Activated naive CD4-positive, alpha-beta T cell (primary cell): ENCODE measurements around the gene RSAD2.

Experiments used
- DNase-seq, 4 experiments: peaks; one replicate each; lab custom pipeline; 2025; lab: John Stamatoyannopoulos, UW

Gene RSAD2

DNA sequence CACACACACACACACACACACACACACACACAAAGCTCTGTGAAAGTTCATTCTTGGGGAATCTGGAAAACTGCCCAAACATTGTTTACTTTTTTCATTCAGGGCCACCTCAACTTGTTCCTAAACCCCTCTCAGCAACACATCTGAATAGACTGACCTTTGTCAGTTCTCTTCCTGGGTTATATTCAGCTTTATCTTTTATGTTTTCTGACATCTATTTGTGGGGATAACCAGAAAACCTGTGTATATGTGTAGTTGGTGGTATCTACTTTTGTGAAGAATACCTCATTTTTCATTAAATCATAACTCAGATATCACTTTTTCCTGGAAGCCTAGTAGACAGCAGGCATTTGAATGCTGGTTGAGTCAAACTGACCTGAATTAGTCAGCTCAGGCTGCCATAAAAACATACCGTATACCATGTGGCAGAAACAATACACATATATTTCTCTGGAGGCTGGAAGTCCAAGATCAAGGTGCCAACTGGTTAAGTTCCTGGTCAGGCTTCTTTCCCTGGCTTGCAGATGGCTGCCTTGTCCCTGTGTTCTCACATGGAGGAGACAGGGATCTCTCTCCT, 28.7 kb downstream of the RSAD2 start:
- no peak for DNase-seq

DNA sequence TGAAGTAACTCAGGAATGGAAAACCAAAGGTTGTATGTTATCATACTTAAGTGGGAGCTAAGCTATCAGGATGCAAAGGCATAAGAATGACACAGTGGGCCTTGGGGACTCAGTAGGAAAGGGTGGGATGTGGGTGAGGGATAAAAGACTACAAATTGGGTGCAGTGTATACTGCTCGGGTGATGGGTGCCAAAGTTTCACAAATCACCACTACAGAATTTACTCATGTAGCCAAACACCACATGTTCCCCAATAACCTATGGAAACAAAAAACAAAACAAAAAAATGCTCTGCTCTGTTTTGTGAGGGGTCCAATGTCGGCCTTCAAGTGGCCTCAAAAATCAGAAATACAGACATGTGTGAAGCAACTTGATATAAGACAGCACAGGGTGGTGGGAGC, 30.7 kb downstream of the RSAD2 start:
- DNase-seq: no peak

DNA sequence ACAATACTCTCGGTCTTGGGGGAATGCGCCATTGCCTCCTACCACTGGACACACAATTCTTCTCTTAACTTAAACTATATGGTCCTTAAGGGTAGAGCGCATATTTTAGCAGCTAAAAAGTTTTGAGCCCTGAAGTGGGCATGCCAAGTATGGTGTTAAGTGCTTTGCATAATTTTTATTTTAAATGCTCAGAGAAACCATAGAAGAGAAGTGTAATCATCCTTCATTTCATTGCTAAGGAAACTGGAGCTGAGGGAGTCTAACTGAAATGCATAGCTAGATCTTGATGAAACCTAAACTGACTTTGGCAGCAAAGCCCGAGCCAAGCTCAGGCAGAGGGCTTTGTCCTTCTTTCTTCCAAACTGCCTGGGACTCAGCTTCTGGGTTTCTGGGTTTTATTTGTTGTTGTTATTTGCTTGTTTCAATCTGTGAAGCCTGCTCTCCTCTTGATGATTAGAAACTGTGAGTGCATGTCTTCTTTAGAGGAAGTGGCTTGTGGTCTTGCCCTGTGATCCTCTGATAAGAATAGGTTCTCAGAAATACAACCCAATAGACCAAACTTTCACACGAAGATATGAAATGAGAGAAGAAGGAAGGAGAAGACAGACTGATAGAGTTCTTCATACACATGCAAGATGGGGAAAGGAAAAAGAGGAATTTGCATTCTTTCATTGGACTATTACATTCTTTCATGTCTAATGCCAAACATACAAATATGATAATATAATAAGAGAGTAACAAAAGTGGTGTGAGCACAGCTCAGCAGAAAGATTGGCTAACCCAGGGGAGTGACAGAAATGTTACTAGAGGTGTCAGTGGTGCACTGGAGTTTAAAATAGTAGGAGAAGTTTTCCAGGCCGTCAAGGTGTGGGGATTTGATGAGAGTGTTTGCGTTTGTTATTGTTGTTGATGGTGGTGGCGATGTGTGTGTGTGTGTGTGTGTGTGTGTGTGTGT, 32.1 kb downstream of the RSAD2 start:
- no peak for DNase-seq

DNA sequence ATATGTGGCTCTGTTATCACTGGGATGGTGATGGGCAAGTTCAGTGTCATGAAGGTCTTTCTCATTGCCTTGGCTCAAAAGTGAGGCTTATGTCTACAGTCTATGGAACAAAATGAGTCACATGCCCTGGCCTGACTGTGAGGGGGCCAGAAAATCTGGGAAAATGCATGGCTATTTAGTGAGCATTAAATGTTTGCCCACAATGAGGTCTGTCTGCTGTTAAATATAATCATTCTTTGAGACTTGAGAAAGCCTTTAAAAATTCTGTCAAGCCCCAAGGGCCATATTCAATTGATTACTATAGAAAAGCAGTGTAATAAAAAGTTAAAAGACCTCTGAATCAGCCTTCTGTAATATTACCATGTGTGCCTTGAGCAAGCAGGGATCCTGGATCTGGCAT, 34.1 kb downstream of the RSAD2 start:
- DNase-seq: no peak

DNA sequence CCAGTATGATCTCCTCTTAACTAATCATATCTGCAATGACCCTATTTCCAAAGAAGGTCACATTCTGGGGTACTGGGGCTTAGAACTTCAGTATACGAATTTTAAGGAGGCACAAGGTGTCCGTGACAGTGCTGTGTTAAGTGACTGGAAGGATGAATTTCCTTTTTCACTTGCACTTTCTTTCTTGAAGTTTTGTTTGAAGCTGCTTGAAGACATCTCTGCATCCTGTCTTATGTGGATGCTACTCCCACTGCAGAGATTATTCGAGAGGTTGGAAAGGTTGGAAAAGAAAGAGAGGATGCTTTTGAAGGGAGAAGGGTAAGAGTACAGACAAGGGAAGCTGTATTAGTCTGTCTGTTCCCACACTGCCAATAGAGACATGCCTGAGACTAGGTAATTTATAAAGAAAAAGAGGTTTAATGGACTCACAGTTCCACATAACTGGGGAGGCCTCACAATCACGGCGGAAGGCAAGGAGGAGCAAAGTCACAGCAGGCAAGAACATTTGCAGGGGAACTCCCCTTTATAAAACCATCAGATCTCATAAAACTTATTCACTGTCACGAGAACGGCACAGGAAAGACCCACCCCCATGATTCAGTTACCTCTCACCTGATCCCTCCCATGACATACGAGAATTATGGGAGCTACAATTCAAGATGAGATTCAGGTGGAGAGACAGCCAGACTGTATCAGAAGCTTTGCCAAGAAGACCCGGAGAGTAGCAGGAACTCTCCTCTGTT, 36.0 kb downstream of the RSAD2 start:
- DNase-seq: peak in 1 of 4 experiments; percentile 51

DNA sequence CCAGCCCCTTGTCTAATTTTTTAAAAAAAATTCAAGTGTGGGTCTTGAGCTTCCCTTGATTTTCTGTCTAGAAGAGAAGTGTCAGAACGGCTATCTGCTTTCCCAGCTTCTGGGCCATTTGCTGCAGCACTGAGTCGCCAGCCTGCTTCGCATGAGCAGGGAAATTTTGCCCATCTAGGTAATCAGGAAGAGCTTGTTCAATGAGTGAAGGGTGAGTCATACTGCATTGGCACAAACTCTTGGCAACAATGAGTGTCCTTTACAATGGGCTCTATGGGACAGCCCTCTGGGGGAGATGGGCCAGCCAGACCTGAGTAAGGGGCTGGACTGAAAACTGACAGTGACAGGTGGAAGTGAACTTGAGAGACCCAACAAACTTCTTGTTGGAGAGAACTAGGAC, 37.3 kb downstream of the RSAD2 start:
- no peak for DNase-seq

DNA sequence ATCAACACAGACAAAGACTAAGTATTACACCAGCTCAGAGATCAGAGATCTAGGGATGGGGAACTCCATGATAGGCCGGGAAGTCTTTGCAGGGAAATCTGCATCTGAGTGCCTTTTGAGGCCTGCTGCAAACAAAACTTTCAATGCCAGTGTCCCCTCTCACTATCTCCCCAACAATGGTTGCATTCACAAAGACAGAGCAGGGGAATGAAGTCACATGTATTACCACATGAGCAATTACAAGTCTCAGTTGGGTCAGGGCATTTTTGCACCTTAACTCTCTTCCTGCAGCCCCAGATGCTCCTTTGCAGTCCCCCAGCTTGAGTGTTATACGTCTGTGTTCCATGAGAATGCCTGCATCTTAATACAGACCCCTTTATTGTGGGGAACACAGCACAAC, 37.8 kb downstream of the RSAD2 start:
- DNase-seq: no peak

DNA sequence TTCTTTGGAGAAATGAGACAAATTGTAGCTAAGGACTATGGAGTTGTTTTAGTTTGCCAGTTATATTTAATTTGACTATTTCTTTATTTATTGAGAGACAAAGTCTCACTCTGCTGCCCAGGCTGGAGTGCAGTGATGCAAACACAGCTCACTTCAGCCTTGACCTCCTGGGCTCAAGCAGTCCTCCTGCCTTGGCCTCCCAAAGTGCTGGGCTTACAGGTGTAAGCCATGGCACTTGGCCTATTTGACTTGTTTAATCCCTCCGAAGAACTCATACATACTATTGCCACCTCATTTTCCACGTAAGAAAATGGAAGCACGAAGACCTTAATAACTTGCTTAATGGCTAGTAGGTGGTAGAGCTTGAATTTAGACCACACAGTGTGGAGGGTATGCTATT, 38.6 kb downstream of the RSAD2 start:
- no peak for DNase-seq

DNA sequence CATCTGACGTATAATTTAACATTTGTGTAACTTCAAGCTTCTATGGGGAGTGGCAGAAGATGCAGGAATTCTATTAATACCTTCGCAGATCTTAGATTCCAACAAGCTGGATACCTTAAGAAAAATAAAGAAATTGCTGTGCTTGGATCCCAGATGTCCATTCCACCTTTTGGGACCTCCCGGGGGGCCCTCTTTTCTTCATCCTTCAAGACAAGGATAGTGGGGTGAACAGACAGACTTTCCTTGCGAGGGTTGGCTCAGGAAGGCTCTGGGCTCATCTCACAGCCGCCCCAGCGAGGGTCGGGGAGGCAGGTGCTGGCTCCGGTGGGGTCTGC, 39.1 kb downstream of the RSAD2 start:
- no peak for DNase-seq

DNA sequence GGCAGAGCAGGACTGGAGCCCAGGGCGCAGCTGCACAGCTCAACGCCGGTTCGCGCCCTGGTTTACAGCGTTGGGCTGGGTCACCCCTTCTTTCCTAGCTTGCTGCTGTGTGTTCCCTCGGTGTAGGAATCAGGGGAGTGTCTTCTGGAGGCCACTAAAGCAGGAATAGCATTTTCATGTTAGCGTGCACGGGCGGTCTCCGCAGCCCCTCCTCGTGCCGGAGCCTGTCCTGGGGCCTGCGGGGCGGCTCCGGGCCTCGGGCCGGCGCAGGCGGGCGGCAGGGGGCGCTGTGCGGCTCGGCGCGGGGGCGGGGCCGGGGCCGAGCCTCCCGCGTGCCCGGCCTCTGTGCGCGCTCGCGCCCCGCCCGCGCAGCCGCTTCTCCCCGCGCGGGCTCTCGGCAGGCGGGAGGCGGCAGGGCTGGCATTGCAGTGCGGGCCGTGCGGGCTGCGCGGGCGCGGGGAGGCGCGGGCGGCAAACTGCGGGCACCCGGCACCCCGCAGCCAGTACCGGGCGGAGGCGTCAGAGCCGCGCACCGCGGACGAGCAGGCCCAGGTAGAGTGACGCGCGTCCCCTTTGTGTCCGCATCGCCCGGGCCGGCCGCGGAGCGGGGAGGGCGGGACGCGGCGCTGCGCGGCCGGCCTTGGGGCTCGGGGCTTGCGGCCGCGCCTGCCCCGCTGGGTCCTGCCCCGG, 39.6 kb downstream of the RSAD2 start, which contains the start of gene RNF144A:
TSS of gene RNF144A (plus strand) at position 342 of the 690 bp plus-strand sequence. CDS start 79,515 bp downstream, outside the sequence.
- DNase-seq: peak; percentile 50 to 81 (median 56)

DNA sequence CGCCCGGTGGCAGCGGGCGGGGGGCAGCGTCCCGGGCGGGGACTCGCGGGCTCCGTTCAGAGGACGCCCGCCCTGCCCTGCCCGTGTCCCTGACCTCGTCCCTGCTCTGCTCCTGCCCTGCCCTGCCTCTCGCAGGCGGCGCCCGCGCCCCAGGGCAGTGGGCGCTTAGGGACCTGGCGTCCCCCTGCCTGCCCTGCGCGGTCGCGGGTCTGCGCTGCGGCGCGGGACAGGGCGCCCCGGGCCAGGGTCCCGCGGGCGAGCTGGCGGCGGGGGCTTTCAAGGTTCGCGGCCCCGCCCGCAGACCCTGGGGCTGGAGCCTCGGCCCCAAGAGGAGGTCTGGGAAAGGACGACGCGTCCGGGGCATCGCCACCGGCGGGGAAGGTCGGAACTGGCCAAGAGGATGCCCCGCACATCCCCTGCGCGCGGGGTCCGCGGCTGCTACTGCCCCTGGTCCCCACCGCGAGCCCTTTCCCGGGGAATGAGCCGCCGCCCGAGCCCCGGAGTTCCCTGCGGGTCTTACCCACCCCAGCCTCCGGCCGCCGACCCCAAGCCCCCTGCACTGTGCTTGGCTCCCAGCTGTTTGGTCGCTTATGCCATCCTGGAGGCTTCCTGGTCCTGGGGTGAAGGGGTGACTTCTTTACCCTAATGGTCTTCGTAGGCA, 40.3 kb downstream of the RSAD2 start:
- peak in 1 of 4 experiments; percentile 26 for DNase-seq

DNA sequence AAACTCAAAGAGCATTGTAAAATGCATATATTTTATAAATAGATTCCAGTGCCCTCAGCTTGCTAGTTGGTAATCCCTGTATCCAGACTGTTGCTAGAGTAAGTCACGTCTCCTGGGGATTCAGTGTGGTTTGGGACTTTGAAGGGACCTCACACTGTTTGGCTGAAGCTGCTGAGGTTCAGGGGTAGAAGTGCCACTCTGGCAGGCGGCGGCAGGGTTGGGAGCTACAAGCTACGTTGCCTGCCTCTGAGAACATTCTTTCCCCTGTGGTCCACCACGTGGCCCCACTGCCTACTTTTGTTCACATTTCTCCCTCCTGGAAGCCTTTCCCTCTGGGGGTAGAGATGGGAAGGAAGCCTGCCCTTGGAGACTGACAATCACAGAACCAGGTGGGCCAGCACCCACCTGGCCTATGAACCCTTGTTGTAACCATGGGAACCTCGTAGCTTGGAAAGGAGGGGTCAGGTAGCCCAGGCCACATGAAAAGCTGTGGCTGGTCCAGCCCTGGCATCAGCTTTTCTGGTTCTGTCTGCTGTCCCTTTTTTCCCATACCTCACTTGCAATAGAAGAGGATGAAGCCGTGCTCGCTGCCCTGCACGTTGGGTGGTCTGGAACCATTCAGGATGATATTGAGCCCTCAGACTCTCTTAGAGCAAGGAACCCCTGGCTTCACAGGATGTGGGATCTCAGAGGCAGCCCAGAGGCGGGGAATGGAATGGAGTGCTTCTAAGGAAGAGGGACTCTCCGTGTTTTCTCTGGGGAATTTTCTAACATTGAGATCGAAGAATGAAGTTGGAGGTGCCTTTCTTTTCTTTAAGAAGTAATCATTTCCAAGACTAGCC, 42.5 kb downstream of the RSAD2 start:
- DNase-seq: no peak

DNA sequence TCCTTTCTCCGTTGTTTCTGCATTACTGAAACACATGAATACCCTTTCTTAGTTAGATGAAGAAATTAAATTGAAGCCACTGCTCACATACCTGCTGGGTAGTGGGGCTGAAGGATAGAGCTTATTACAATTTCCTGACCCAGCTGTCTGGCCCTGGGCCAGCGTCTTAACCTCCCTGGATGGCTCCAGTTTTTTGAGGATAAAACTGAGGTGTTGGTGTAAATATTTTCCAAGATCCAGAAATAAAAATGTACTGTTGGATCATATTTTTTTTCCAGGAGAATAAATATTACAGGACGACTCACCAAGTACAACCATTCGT, 43.1 kb downstream of the RSAD2 start:
- DNase-seq: no peak

DNA sequence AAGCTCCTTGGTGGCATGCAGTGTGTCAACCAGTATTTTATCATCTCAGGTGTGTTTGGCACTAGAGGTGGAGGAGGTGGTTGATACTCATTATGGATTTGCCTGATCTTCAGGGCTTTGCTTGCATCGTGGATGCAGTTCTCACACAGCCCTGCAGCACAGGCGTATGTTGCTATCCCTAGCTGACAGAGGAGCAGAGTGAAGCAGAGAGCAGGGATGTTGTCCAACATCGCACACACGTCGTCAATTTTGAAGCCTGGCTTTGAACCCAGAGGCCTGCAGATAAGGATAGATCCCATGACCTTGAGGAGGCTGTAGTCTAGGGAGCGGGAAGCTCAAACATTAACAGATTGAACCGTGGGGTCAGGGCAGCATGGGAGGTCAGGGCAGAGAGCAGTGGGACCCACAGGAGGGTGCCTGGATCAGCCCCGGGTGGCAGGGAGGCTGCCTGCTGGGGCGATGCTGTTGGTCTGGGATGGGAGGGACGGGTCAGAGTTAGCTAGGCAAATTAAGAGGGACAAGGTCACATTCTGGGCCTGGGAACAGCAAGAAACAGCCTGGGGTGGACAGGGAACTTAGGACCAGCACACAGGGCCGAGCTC, 43.8 kb downstream of the RSAD2 start:
- DNase-seq: no peak

DNA sequence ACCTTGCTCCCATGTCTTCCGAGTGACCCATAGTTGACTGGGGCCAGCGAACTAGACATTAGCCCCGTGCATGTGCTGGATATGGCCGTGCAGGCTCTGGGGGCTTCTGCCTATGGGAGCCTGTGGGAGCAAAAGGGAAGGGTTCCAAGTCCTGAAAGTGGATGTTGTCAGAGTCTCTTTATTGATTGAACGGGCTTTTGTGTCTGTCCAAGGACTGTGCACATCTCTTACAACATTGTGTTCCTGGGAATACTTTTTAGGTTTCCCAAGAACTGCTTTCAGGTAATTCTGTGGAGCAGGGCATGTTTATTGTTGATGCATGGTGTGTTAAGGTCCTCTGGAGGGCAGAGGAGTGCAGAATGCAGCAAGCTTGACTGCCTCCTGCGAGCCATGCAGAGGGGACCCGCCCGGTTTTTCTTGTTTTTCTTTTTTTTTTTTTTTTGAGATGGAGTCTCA, 44.7 kb downstream of the RSAD2 start:
- DNase-seq: no peak

DNA sequence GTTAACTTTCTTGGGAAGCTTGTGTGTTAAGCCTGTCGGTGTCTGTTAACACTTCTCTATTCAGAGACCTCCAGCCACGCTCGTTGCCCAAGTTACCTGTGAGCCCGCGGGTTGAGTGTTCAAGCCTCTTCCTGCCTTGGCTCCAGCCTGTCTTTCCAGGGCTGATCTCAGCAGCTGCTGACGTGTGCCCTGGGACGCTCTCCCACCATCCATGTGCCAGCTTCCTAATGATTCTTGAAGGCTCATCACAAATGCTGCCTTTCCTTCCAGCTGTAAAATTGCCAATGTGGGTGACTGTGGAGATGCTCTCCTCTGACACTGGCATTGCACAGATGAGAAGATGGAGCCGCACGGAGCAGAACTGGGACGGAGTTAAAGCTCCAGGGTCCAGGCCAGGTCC, 45.7 kb downstream of the RSAD2 start:
- DNase-seq: no peak

DNA sequence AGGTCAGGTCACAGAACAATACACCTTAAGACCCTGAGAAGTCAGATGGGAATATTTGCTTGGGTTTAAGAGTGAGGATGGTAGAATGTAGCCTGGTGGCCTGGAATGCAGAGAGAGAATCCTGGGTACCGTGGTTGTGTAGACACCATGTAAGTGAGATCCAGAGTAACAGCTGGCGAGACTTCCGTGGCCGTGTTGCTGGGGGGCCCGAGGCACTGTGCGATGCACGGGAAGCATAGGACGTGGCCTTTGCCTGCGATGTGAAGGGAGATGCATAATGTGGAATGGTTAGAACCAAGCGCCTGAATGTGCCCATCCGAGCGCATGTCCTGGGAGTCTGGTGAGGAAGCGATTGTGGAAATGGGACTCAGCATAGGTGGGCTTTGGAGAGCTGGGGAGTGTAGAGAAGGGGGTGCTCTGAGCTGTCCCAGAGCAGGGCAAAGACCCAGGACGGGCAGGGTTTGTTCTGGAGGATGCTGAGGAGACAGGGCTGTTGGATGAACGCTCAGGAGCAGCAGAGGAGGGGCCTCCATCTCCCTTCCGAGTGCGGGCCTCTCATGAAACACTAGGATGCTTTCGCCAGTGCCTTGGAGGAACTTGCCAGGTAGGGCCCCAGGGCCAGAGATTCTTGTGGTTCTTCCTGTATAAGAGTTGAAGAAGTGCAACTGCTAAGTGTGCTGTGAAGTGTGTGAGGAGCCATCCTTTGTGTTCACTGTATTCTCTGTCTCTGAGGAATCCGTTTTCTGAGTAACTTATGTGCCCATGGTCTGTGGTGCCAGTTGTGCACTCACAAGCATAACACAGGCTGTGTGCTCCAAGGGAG, 46.7 kb downstream of the RSAD2 start:
- no peak for DNase-seq

DNA sequence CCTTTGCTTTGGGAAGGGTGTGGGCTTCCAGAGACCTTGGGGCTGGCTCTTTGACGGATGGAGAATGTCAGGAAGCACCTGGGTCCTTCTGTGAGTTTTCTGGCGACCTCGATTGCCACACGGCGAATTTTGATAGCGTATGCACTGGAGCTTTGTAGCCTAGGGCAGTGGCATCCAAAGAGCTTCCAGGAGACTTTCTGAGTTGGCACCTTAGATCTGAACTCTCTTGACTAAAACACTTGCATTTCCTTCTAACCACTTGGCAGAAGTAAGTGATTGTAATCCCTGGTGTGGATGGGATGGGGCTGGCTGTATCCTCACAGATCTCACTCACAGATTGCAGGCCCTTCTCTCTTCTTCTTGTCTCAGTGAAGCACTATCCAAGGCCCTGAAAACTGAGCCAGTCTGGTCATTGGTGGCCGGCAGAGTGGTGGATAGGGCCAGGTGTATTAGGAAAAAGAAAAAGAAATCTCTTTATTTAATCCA, 47.4 kb downstream of the RSAD2 start:
- DNase-seq: no peak

DNA sequence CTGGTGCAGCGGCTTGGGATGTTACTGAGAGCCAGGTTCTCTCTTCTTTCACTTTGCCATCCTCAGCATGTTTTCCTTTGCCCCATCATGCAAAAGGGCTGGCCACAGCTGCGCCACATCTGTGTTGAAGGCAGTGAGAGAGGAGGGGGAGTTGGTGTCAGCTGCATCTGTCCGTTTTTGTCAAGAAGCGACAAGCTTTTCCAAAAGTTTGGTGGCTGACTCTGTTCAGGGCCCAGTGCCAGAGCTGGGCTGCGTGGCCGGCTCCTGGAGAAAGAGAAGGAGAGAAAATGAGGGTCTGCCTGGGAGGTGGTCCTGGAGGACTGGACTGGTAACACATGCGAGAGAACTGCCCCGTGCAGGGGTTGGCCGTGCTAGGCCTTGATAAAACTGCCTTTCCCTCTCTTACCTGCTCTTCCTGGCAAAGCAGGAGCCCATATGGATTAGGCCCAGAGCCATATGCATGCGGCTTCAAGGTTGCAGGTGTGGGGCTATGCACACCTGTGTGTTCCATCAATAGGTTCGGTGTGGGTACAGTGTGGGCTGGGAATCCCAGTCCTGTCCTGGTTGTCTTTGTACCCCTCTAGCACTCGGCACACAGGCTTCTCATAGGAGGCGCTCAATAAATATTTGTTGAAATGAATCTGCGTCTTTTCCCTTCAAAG, 48.6 kb downstream of the RSAD2 start:
- no peak for DNase-seq
